K562 (cell line): ENCODE measurements around the gene CRTAP. TPM values are rescaled to one million over a fixed set of nuclear protein-coding genes. Genes with fewer than 3 reads are reported as not detected.

ENCODE experiments used
- ATAC-seq: fragments of 200-7000 bp; cut with Tn5 transposase; 3 replicates; pipeline ENCODE4 v1.9.1; 2020; ENCODE audit warnings: moderate library complexity
- BruUV-seq: library from RNA; stranded (reverse); fragments of 400-500 nt; replicated peaks from 2 replicates; lab custom pipeline; 2021; lab: Mats Ljungman, UMichigan
- CTCF ChIA-PET: fragments of 300-600 bp; formaldehyde crosslinking; extraction: SDS; loops from one replicate; lab custom pipeline; 2021; ENCODE audit warnings: low intra/inter-chr PET ratio; lab: Yijun Ruan, JAX
- POLR2A ChIA-PET: fragments of 300-600, 350-650 bp; sonication (Branson Sonifier 250); formaldehyde crosslinking; extraction: SDS; loops from one replicate; lab custom pipeline; 2021; ENCODE audit warnings: antibody characterized with exemption, inconsistent platforms; lab: Yijun Ruan, JAX
- DNase-seq, 4 experiments: peaks; one replicate each; pipeline versions ENCODE4 v3.0.0 to v3.0.0-alpha.2; 2011 to 2018; ENCODE audit warnings: low spot score in 3 of 4, mixed read lengths in 3 of 4; ENCODE audit errors: extremely low read depth in 1 of 4
- FAIRE-seq: peaks from 2 replicates; lab custom pipeline; 2011; peaks lifted over from hg19 to GRCh38; lab: Jason Lieb, UNC
- H2AFZ ChIP-seq: 2 replicates; pipeline ENCODE4 v1.6.0; 2011; ENCODE audit warnings: low read depth, low read length, control low read depth, inconsistent platforms
- H3K27ac ChIP-seq: fragments of 200-600 bp; 3 replicates; pipeline ENCODE4 v1.8.0; 2011; ENCODE audit warnings: low read depth, mild to moderate bottlenecking, control low read depth, inconsistent platforms, low read length, moderate library complexity, mixed read lengths; ENCODE audit errors: extremely low read depth
- H3K27me3 ChIP-seq, 2 experiments: fragments of 300-600 bp in 1 of 2; 2 replicates in 1 of 2; 3 replicates in 1 of 2; pipeline versions ENCODE4 v1.6.0 to v1.8.0; 2011; ENCODE audit warnings: inconsistent platforms in 2 of 2, low read length in 2 of 2, mild to moderate bottlenecking in 1 of 2, mixed read lengths in 1 of 2, moderate library complexity in 1 of 2; ENCODE audit not compliant: control insufficient read depth in 2 of 2, insufficient read depth in 2 of 2
- H3K36me3 ChIP-seq: fragments of 300-600 bp; 3 replicates; pipeline ENCODE4 v1.8.0; 2011; ENCODE audit warnings: mild to moderate bottlenecking, low read length, inconsistent platforms; ENCODE audit not compliant: control insufficient read depth, insufficient read depth
- H3K4me1 ChIP-seq, 2 experiments: fragments of 200-600 bp in 1 of 2; replicated peaks in 1 of 2; 2 replicates in 1 of 2; 3 replicates in 1 of 2; pipeline versions ENCODE4 v1.5.1 to v1.8.0; 2011; ENCODE audit warnings: inconsistent platforms in 2 of 2, low read length in 2 of 2, mild to moderate bottlenecking in 1 of 2, mixed read lengths in 1 of 2, moderate library complexity in 1 of 2; ENCODE audit not compliant: control insufficient read depth in 2 of 2, insufficient read depth in 2 of 2
- H3K4me2 ChIP-seq: 2 replicates; pipeline ENCODE4 v1.6.1; 2011; ENCODE audit warnings: low read length, control low read depth, inconsistent platforms, mixed read lengths; ENCODE audit not compliant: insufficient read depth
- H3K4me3 ChIP-seq: fragments of 200-600 bp; sonication (generic), shearing (Covaris generic); 2 replicates; pipeline ENCODE4 v1.5.1; 2016; ENCODE audit warnings: control low read depth, inconsistent platforms
- H3K79me2 ChIP-seq: fragments of 200-600 bp; 3 replicates; pipeline ENCODE4 v1.8.0; 2011; ENCODE audit warnings: low read length, inconsistent platforms; ENCODE audit not compliant: control insufficient read depth, insufficient read depth
- H3K9ac ChIP-seq, 2 experiments: 2 replicates each; pipeline versions ENCODE4 v1.6.0 to v1.6.1; 2011; ENCODE audit warnings: low read depth in 2 of 2, low read length in 2 of 2, control low read depth in 1 of 2, inconsistent platforms in 1 of 2, mild to moderate bottlenecking in 1 of 2, mixed read lengths in 1 of 2; ENCODE audit not compliant: insufficient read depth in 1 of 2
- H3K9me1 ChIP-seq: one replicate; pipeline ENCODE4 v1.6.0; 2011; ENCODE audit warnings: inconsistent platforms, mild to moderate bottlenecking, low read length, moderate library complexity; ENCODE audit not compliant: control insufficient read depth, insufficient read depth
- H3K9me3 ChIP-seq: replicated peaks from 2 replicates; pipeline ENCODE4 v1.5.1; 2011; ENCODE audit warnings: low read depth, low read length, inconsistent platforms; ENCODE audit not compliant: control insufficient read depth, insufficient read depth
- H4K20me1 ChIP-seq: replicated peaks from 2 replicates; pipeline ENCODE4 v1.6.1; 2011; ENCODE audit warnings: low read length, inconsistent platforms, mixed read lengths; ENCODE audit not compliant: control insufficient read depth, insufficient read depth
- HEY1 ChIP-seq: fragments of 250-450 bp; sonication (Bioruptor Pico); IDR thresholded peaks from 2 replicates; pipeline ENCODE4 v1.5.0; 2020; ENCODE audit warnings: mild to moderate bottlenecking, moderate library complexity, borderline replicate concordance
- KDM1A ChIP-seq, 2 experiments: fragments of 450-650 bp; IDR thresholded peaks; 2 replicates each; pipeline ENCODE4 v1.6.1; 2016; ENCODE audit warnings: mild to moderate bottlenecking in 2 of 2
- KHSRP ChIP-seq: fragments of 450-650 bp; IDR thresholded peaks from 2 replicates; pipeline ENCODE4 v1.6.1; 2017
- MEF2A ChIP-seq: IDR thresholded peaks from 2 replicates; pipeline ENCODE4 v1.6.1; 2011; ENCODE audit warnings: low read depth, mild to moderate bottlenecking, low read length, moderate library complexity; ENCODE audit not compliant: control insufficient read depth
- SMAD2 ChIP-seq: fragments of 150-350 bp; IDR thresholded peaks from 2 replicates; pipeline ENCODE4 v1.6.1; 2014; ENCODE audit warnings: low read depth, mild to moderate bottlenecking, low read length
- STAG1 ChIP-seq: sonication (generic); formaldehyde crosslinking; IDR thresholded peaks from 2 replicates; pipeline ENCODE4 v1.5.0; 2020; ENCODE audit warnings: missing genetic modification reagents, borderline replicate concordance
- TAF1 ChIP-seq: IDR thresholded peaks from 2 replicates; pipeline ENCODE4 v1.6.1; 2011; ENCODE audit warnings: mild to moderate bottlenecking, low read length, moderate library complexity; ENCODE audit not compliant: insufficient read depth, control insufficient read depth, severe bottlenecking; ENCODE audit errors: extremely low read depth
- ZFX ChIP-seq: sonication (generic); formaldehyde crosslinking; IDR thresholded peaks from 2 replicates; pipeline ENCODE4 v1.8.0; 2022; ENCODE audit warnings: mild to moderate bottlenecking, missing genetic modification reagents, moderate library complexity
- ZNF239 ChIP-seq: fragments of 250-450 bp; sonication (Bioruptor Pico); IDR thresholded peaks from 2 replicates; pipeline ENCODE4 v1.4.0; 2020; ENCODE audit warnings: mild to moderate bottlenecking
- ZNF589 ChIP-seq: fragments of 200-800 bp; sonication (Bioruptor generic); IDR thresholded peaks from 2 replicates; pipeline ENCODE4 v1.6.1; 2016; ENCODE audit warnings: low read depth, missing genetic modification characterization, missing compliant biosample characterization
- WGBS: fragments of 100-300 bp; shearing (Covaris generic); methylation state at CpG from one replicate; pipeline ENCODE4 v1.1.6; 2016; ENCODE audit warnings: low coverage, mixed read lengths; ENCODE audit not compliant: insufficient coverage; ENCODE audit errors: missing lambda C conversion rate; 5-methylcytosine and 5-hydroxymethylcytosine counted together
- in situ Hi-C: fragments of 300-500 bp; cut with MboI; formaldehyde crosslinking; loops from 4 replicates; pipeline ENCODE4 v1.15.0; 2018; ENCODE audit warnings: inconsistent platforms, mixed read lengths
- intact Hi-C: fragments of 100-400 bp; cut with micrococcal nuclease; formaldehyde crosslinking; loops from 2 replicates; pipeline ENCODE4 v1.14.2; 2022
- polyA plus RNA-seq, 8 experiments: library from polyadenylated mRNA; depleted of rRNA in 4 of 8; stranded (reverse) in 5 of 8; unstranded in 3 of 8; fragments of >200 nt; fragmentation: Nextera tagmentation in 2 of 8; fragmentation: Illumina TruSeq in 1 of 8; extraction: Ambion mirVana in 2 of 8; extraction: Trizol in 1 of 8; gene quantifications; 2 replicates each; pipeline versions ENCODE4 v1.2.1 to v1.2.3, GENCODE V29; 2011 to 2014; ENCODE audit warnings: inconsistent platforms in 1 of 8, missing spikeins in 1 of 8
- total RNA-seq, 7 experiments: library from RNA; depleted of rRNA in 6 of 7; stranded (reverse); fragments of >200 nt in 6 of 7; fragmentation: Illumina TruSeq in 2 of 7; extraction: Trizol in 2 of 7; gene quantifications; 2 replicates each; pipeline versions ENCODE4 v1.2.1 to v1.2.3, GENCODE V29; 2011 to 2021; ENCODE audit warnings: low replicate concordance in 1 of 7
- TF ChIP-seq, protein P1 (sequence below): fragments of 250-450 bp; sonication (Bioruptor Pico); IDR thresholded peaks from 2 replicates; pipeline ENCODE4 v1.5.0; 2021; ENCODE audit warnings: mild to moderate bottlenecking, moderate library complexity
- TF ChIP-seq, protein P2 (sequence below): IDR thresholded peaks from 2 replicates; pipeline ENCODE4 v1.6.1; 2014; ENCODE audit warnings: antibody characterized with exemption
- TF ChIP-seq, protein P3 (sequence below): fragments of 250-450 bp; sonication (Bioruptor Pico); IDR thresholded peaks from 2 replicates; pipeline ENCODE4 v1.4.0; 2020

Gene CRTAP
- total and polyA plus RNA-seq, 9 of the 15 experiments (the other 6 are each of a cell fraction or from before 2014, with no cell fraction given): 10.0 to 121 (median 53.0) TPM

DNA sequence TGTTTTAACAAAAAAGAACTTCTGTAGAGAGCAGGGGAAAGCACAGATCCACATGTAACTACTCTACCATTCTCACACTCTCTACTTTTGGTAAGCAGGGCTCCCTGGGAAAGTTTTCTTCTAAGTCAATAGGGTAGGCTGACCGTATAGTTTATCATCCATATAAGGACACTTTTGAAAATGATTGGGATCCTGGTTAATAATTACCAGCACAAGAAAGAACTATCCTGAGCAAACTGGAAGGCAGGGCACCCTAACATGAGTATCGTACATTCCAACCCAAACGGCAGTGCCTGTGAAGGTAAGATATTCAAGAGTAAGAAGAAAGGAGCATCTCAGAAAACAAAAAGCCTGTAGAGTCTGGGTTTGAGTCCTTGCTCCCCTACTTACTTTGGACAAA is 82.7 kb downstream of the CRTAP start:
- H3K4me2 ChIP-seq: no peak overlapping the region
- H3K36me3 ChIP-seq: no peaks in the 10 kb centered on the region
- in situ Hi-C loops (no loop called here), intact Hi-C loops (no loop called here)
- H3K9me1 ChIP-seq: no peaks in the 10 kb centered on the region
- no peak for FAIRE-seq
- no peak overlapping the region for H3K9ac ChIP-seq
- DNase-seq: no peak
- no peaks in the 10 kb centered on the region for H3K4me1 ChIP-seq
- no peak overlapping the region for H3K4me3 ChIP-seq
- no peaks in the 10 kb centered on the region for H3K9me3 ChIP-seq
- ChIA-PET POLR2A (interaction anchor here (1.1 kb wide), 1 partner anchor 53 kb away, joined by 3 read pairs; no protein-coding TSS in a partner anchor), CTCF (no interaction called here)
- H3K27ac ChIP-seq: no peak overlapping the region
- ATAC-seq: no peak
- H2AFZ ChIP-seq: no peak overlapping the region
- no peaks in the 10 kb centered on the region for H4K20me1 ChIP-seq
- 2% methylated on average over 3 of the region's 3 CpGs for WGBS
- BruUV-seq: no TSS peak
- no peaks in the 10 kb centered on the region for H3K79me2 ChIP-seq
- H3K27me3 ChIP-seq: peaks cover 3% of the 10 kb centered on the region in 2 experiments; a peak in 2 of 5 replicates
- TF ChIP-seq MEF2A (no peak), KHSRP (no peak), ZNF239 (no peak), STAG1 (CRISPR knock-in tag) (no peak), ZFX (no peak), KDM1A (IDR thresholded peaks at IDR 0.05) (no peak), TAF1 (no peak), SMAD2 (no peak), ZNF589 (no peak), HEY1 (no peak)
- TF ChIP-seq, protein P1, sequence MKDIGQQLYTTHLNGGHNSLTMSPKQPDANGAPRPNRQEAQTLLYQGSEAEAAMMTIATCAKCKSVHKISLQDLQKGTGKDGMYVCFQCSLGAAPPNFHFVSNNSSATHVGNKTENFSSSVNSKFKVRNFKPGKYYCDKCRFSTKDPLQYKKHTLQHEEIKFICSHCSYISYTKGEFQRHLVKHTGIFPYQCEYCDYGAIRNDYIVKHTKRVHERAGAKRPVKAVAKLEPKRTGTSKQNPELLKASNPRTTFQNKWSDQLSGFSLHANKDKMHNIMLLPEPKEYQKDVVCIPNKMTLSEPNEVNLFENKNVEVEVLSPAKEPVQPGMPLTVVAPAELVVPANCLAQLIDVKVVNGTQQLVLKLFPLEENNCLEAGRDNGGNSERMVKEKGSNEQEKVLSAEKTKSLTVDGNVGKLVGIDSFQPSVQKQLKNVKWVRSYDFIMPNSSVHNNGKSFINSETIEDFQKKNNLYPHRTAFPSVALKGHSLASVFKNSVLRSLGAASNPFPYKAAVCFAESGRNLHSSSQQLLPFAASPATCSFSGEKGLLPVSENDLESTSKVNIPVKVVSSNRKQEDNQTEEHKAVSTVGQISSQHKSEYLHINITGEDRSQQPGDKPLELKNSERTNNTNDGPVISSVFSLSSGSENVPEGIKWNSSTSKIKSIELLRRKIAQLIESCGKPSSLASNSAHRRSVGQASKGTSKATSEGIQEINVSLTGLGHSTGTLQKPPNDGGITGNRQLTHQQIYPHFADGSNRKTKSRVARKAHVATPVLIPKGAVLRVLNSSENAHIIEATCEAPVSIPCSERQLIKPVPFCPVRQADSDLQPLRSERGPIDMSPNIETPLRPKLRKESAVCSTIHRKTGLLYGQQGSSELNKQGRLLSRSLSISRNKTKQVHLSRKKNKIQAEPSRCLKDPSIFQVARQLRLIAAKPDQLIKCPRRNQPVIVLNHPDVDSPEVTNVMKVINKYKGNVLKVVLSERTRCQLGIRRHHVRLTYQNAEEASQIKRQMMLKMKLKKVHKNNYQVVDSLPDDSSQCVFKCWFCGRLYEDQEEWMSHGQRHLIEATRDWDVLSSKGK: no peak
- TF ChIP-seq, protein P2, sequence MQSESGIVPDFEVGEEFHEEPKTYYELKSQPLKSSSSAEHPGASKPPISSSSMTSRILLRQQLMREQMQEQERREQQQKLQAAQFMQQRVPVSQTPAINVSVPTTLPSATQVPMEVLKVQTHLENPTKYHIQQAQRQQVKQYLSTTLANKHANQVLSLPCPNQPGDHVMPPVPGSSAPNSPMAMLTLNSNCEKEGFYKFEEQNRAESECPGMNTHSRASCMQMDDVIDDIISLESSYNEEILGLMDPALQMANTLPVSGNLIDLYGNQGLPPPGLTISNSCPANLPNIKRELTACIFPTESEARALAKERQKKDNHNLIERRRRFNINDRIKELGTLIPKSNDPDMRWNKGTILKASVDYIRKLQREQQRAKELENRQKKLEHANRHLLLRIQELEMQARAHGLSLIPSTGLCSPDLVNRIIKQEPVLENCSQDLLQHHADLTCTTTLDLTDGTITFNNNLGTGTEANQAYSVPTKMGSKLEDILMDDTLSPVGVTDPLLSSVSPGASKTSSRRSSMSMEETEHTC: no peak
- TF ChIP-seq, protein P3, sequence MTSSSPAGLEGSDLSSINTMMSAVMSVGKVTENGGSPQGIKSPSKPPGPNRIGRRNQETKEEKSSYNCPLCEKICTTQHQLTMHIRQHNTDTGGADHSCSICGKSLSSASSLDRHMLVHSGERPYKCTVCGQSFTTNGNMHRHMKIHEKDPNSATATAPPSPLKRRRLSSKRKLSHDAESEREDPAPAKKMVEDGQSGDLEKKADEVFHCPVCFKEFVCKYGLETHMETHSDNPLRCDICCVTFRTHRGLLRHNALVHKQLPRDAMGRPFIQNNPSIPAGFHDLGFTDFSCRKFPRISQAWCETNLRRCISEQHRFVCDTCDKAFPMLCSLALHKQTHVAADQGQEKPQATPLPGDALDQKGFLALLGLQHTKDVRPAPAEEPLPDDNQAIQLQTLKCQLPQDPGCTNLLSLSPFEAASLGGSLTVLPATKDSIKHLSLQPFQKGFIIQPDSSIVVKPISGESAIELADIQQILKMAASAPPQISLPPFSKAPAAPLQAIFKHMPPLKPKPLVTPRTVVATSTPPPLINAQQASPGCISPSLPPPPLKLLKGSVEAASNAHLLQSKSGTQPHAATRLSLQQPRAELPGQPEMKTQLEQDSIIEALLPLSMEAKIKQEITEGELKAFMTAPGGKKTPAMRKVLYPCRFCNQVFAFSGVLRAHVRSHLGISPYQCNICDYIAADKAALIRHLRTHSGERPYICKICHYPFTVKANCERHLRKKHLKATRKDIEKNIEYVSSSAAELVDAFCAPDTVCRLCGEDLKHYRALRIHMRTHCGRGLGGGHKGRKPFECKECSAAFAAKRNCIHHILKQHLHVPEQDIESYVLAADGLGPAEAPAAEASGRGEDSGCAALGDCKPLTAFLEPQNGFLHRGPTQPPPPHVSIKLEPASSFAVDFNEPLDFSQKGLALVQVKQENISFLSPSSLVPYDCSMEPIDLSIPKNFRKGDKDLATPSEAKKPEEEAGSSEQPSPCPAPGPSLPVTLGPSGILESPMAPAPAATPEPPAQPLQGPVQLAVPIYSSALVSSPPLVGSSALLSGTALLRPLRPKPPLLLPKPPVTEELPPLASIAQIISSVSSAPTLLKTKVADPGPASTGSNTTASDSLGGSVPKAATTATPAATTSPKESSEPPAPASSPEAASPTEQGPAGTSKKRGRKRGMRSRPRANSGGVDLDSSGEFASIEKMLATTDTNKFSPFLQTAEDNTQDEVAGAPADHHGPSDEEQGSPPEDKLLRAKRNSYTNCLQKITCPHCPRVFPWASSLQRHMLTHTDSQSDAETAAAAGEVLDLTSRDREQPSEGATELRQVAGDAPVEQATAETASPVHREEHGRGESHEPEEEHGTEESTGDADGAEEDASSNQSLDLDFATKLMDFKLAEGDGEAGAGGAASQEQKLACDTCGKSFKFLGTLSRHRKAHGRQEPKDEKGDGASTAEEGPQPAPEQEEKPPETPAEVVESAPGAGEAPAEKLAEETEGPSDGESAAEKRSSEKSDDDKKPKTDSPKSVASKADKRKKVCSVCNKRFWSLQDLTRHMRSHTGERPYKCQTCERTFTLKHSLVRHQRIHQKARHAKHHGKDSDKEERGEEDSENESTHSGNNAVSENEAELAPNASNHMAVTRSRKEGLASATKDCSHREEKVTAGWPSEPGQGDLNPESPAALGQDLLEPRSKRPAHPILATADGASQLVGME (CRISPR knock-in tag): no peak
